Pons (tissue), 1 donor: ENCODE data around the gene TP73.

Experiments used
- DNase-seq: peaks from one replicate; pipeline ENCODE4 v3.0.0-alpha.2; 2016; ENCODE audit warnings: low spot score

Gene TP73

GRCh38 chr1:3708791-3709190 lies 56.5 kb downstream of the TP73 start:
- no peak for DNase-seq

DNA sequence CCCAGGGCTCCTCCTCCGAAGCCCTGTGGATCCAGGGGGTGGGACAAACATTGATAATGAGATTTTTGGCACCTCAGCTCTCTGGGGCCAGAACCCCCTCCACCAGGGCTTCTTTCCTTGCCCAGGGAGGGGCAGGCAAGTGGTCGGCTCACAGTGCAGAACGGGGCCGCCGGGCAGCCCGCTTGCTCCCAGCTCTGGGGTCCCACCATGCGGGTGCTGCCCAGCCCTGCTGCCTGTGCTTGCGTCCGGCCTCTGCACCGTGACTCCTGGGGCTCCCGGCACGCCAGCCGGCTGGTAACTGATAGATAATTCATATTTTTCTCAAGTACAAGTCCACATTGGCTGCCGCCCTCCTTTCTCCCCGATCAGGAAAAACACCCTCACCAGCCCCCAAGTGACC lies 57.9 kb downstream of the TP73 start:
- DNase-seq: no peak

DNA sequence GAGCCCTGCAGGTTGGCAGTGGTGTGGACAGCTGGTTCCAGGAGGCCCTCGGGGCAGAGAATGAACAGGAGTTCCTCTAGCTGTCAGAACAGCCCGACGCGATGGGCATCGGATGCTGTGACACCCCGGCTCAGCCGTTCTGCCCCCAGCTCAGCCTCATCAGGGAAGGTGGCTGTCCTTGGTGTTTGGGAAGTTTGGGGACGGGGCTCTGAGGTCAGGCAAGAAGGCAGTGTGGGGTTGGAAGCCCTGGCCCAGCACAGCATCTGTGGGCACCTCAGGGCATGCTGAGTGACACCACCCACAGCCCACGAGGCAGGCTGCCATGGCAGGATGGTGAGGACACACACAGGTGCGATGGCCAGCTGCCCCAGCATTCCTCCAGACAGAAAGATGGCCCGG lies 59.1 kb downstream of the TP73 start:
- DNase-seq: no peak

DNA sequence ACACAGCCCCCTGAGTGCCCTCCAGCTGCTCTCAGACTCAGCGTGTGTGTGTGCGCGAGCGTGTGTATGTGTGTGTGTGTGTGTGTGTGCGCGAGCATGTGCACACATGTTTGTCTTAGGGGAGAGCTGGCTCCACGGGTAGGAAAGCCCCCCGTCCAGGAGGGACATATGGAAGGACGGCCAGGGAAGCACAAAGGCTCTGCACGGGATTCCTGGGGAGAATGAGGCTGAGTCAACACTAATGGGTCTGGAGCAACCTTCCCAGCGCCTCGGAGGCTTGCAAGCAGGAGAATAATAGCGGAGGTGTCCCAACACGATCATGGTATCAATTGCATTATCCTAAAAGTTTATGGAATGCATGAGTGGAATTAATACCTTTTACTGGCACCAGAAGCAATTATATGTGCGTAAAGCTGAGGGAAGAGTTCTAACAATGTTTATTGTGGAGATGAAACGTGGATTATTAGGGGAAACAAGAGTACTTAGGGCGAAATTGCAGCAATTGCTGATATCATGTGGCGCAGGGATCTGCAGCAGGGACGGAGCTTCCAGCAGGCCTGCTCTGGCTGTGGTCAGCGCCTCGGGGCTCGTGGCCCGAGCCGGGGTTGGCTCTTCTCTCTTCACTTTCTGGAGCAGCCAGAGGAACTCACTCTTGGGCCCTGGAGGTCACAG lies 59.6 kb downstream of the TP73 start:
- no peak for DNase-seq

GRCh38 chr1:3712573-3713535 lies 60.5 kb downstream of the TP73 start:
- DNase-seq: peak; percentile 91

- no peak for DNase-seq
Measured at GRCh38 chr1:3713840-3714239, 61.5 kb downstream of the TP73 start.

DNA sequence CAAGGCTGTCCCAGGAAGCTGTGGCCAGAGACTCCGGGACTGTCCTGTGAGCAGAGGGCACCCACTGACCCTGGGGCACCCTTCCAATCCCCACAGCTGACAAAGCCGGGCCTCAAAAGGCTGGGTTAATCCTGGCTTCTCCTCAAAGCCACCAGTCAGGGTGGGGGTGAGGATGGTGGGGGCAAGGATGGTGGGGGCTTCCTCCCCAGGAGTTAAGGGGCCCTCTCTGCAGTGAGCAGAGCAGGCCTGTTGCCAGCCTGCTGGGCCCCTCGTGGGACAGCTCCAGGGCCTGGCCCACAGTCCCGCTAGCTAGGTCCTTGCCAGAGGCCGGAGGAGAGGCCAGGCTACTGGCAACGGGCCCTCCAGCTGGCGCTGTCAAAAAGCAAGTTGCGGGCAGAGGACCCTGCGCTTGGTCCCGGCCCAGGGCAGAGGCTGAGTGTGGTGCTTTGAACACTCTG lies 62.0 kb downstream of the TP73 start:
- DNase-seq: peak; percentile 85

- DNase-seq: no peak
Measured at GRCh38 chr1:3714814-3715213, 62.5 kb downstream of the TP73 start.

GRCh38 chr1:3716351-3716750 lies 64.0 kb downstream of the TP73 start:
- DNase-seq: no peak

- no peak for DNase-seq
Measured at GRCh38 chr1:3717041-3717714, 64.9 kb downstream of the TP73 start.

DNA sequence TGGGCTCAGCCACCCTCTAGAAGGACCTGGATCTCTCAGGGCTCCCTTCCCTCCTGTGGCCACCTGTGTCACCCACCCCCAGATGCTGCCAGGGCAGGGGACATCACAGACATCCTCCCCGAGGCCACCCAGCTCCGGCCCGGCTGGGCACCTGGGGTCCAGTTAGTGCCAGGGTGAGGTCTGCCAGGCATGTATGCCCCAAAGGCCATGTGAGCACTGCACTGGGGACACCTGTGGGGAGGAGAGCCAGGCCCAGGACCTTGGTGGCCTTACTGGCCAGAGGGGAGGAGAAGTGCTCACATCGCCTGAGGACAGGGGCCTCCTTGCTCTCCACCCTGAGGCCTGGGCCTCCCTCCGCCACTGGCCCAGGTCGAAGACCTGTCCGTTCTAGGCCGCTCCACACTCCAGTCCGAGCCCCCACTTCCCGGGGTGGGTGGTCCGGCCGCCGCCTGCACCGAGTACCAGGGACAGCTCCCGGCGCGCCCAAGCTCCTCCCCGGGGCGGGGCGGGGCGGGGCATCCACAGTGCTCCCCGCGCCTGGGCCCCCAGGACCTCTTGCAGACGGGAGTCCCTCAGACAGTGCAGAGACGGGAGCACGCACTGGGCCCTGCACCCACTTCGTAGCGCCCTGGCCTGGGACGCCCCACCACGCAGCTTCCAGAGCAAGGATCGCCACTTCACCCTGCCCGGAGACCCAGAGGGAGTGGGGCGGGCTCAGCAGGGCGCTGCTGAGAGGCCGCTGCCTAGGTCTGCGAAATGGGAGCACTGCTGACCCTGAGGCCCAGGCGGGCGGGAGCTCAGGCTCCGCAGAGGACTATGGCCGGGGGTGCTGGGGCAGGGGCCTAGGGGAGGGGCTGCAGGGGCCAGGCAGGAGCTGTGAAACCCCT lies 65.6 kb downstream of the TP73 start:
- DNase-seq: no peak

DNA sequence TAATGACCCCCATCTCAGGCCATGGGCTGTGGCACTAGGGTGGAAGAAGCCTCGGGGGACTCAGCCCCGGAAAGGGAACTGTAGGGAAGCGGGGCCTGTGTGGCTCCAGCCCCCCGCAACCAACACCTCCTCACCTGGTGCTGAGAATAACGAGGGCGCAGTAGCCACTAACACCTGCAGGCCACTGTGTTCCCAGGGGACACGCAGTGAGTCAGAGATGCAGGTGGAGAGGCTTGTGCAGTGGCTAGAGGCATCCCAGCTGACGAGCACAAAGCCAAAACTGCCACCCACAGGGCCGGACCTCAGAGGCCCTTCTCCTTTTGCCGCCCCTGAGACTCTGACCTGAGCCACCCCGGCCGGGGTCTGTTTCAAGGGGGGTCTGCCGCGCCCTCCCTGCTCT lies 66.4 kb downstream of the TP73 start:
- DNase-seq: no peak

- no peak for DNase-seq
Measured at GRCh38 chr1:3721955-3722465, 69.7 kb downstream of the TP73 start.

DNA sequence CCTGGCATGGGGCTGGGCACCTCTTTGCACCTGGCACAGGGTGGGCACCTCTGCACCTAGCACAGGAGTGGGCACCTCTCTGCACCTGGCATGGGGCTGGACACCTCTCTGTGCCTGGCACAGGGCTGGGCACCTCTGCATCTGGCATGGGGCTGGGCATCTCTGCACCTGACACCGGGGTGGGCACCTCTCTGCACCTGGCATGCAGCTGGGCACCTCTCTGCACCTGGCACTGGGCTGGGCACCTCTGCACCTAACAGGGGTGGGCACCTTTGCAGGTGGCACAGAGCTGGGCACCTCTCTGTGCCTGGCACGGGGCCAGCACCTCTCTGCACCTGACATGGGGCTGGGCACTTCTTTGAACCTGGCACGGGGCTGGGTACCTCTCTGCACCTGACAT lies 70.5 kb downstream of the TP73 start:
- DNase-seq: no peak

DNA sequence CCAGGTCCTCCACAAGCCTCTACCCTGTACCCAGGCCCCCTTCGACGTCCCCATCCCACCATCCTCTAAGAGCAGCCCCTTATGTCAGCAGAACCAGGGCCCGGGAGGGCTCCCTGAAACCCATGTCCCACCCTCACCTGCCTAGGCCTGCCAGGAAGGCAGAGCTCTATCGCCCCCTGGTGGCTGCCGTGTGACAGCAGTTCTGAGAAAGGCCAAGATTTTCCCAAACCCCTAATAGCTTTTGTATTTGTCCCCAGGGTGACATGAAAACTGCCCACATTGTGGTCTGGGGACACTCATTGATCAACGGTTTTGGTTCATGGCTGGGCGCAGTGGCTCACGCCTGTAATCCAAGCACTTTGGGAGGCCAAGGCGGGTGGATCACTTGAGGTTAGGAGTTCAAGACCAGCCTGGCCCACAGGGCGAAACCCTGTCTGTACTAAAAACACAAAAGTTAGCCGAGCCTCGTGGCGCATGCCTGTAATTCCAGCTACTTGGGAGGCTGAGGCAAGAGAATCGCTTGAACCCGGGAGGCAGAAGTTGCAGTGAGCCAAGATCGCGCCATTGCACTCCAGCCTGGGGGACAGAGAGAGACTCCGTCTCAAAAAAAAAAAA lies 72.2 kb downstream of the TP73 start:
- peak; percentile 63 for DNase-seq

- DNase-seq: no peak
Measured at GRCh38 chr1:3725366-3725765, 73.0 kb downstream of the TP73 start.

- peak; percentile 52 for DNase-seq
Measured at GRCh38 chr1:3727042-3727824, 74.9 kb downstream of the TP73 start.

GRCh38 chr1:3727825-3728776 lies 75.8 kb downstream of the TP73 start:
- no peak for DNase-seq
